IMR-90 (cell line): ENCODE measurements around the gene GABPB1.

Experiments
- BHLHE40 ChIP-seq: fragments of 150-350 bp; IDR thresholded peaks from 2 replicates; pipeline ENCODE4 v1.6.1; 2016; ENCODE audit warnings: mild to moderate bottlenecking, low read depth, low read length
- CEBPB ChIP-seq: IDR thresholded peaks from 2 replicates; pipeline ENCODE4 v1.6.1; 2012; ENCODE audit warnings: low read depth, low read length, improper control_type of control experiment
- CTCF ChIP-seq: conservative IDR thresholded peaks from 2 replicates; pipeline ENCODE4 v1.5.1; 2012; ENCODE audit warnings: mild to moderate bottlenecking, low read depth, low read length, improper control_type of control experiment
- ELK1 ChIP-seq: fragments of 150-350 bp; IDR thresholded peaks from 2 replicates; pipeline ENCODE4 v1.6.1; 2016; ENCODE audit warnings: low read depth, mild to moderate bottlenecking, low read length, moderate library complexity, borderline replicate concordance
- FOS ChIP-seq: fragments of 150-350 bp; IDR thresholded peaks from 2 replicates; pipeline ENCODE4 v1.6.1; 2016; ENCODE audit warnings: low read depth, low read length
- MAFK ChIP-seq: IDR thresholded peaks from 2 replicates; pipeline ENCODE4 v1.6.1; 2012; ENCODE audit warnings: low read depth, low read length, improper control_type of control experiment
- MXI1 ChIP-seq: IDR thresholded peaks from 2 replicates; pipeline ENCODE4 v1.6.1; 2012; ENCODE audit warnings: low read depth, mild to moderate bottlenecking, low read length, moderate library complexity, borderline replicate concordance
- NFE2L2 ChIP-seq: fragments of 150-350 bp; IDR thresholded peaks from 2 replicates; pipeline ENCODE4 v1.6.1; 2016; ENCODE audit warnings: low read depth, mild to moderate bottlenecking, low read length
- POLR2A ChIP-seq: IDR thresholded peaks from 2 replicates; pipeline ENCODE4 v1.6.1; 2012; ENCODE audit warnings: mild to moderate bottlenecking, low read depth, low read length
- RAD21 ChIP-seq: IDR thresholded peaks from 2 replicates; pipeline ENCODE4 v1.6.1; 2012; ENCODE audit warnings: low read length, improper control_type of control experiment
- RCOR1 ChIP-seq: IDR thresholded peaks from 2 replicates; pipeline ENCODE4 v1.6.1; 2012; ENCODE audit warnings: mild to moderate bottlenecking, low read length, improper control_type of control experiment; ENCODE audit not compliant: insufficient replicate concordance
- SMC3 ChIP-seq: fragments of 150-350 bp; IDR thresholded peaks from 2 replicates; pipeline ENCODE4 v1.6.1; 2016; ENCODE audit warnings: low read depth, mild to moderate bottlenecking, antibody characterized with exemption, low read length, moderate library complexity
- USF2 ChIP-seq: fragments of 150-350 bp; IDR thresholded peaks from 2 replicates; pipeline ENCODE4 v1.6.1; 2017; ENCODE audit warnings: mild to moderate bottlenecking, antibody characterized with exemption, low read length, low read depth

GRCh38 chr15:50228866-50229265 lies 126.1 kb downstream of the GABPB1 start:
- TF ChIP-seq CTCF (no peak), SMC3 (no peak), POLR2A (no peak), BHLHE40 (no peak), MXI1 (no peak), FOS (no peak), USF2 (no peak), CEBPB (no peak), ELK1 (no peak), NFE2L2 (no peak), RAD21 (no peak), MAFK (no peak), RCOR1 (no peak)
